ENCODE measurements around the gene ASB15.
A peak's percentile ranks its signal among the peaks of the same experiment; 100 is the strongest.
"Not testable (repeated sequence)": the region's sequence is repeated elsewhere in the genome, so short reads cannot be mapped to it uniquely, and the experiment has no call there.

Gene ASB15

DNA sequence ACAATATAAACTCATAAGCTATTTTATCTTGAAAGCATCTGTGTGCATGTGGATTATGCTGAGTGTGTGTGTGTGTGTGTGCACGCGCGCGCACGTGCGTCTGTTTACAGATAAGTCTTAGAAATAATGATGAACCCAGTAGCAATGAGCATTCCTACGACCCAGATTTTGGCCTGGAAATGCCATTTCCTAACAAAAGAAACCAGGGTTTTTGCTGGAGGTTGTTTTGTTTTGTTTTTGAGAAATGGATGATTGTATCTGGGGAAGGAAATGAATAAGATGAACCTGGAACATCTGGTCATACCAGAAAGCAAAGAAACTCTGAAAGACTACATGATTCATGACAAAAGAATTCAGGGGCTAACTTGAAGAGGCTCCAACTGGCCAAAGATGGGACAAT lies 31.9 kb downstream of the ASB15 start:
- H3K4me3 ChIP-seq (ENCODE audit: low read depth, low read length): peak overlapping the region; percentile 12
- peak; percentile 89 for DNase-seq (ENCODE audit: low read depth)

DNA sequence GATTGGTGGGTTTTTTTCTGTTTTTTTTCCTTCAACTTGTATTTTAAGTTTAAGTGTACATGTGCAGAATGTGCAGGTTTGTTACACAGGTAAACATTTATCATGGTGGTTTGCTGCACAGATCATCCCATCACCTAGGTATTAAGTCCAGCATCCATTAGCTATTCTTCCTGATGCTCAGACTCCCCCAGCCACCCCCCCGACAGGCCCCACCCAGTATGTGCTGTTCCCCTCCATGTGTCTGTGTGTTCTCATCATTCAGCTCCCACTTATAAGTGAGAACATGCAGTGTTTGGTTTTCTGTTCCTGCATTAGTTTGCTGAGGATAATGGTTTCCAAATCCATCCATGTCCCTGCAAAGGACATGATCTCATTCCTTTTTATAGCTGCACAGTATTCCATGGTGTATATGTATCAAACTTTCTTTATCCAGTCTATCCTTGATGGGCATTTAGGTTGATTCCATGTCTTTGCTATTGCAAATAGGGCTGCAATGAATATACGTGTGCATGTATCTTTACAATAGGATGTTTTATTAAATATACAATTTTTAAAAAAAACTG lies 32.5 kb downstream of the ASB15 start:
- DNase-seq (ENCODE audit: low read depth); H3K4me3 ChIP-seq (ENCODE audit: low read depth, low read length): not testable (repeated sequence)

More for the DNA sequence above, 31.9 kb downstream of the ASB15 start:
- TF ChIP-seq, protein P1, sequence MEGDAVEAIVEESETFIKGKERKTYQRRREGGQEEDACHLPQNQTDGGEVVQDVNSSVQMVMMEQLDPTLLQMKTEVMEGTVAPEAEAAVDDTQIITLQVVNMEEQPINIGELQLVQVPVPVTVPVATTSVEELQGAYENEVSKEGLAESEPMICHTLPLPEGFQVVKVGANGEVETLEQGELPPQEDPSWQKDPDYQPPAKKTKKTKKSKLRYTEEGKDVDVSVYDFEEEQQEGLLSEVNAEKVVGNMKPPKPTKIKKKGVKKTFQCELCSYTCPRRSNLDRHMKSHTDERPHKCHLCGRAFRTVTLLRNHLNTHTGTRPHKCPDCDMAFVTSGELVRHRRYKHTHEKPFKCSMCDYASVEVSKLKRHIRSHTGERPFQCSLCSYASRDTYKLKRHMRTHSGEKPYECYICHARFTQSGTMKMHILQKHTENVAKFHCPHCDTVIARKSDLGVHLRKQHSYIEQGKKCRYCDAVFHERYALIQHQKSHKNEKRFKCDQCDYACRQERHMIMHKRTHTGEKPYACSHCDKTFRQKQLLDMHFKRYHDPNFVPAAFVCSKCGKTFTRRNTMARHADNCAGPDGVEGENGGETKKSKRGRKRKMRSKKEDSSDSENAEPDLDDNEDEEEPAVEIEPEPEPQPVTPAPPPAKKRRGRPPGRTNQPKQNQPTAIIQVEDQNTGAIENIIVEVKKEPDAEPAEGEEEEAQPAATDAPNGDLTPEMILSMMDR (conservative IDR thresholded peaks at IDR 0.05; ENCODE audit: low read depth, low read length): no peak

DNA sequence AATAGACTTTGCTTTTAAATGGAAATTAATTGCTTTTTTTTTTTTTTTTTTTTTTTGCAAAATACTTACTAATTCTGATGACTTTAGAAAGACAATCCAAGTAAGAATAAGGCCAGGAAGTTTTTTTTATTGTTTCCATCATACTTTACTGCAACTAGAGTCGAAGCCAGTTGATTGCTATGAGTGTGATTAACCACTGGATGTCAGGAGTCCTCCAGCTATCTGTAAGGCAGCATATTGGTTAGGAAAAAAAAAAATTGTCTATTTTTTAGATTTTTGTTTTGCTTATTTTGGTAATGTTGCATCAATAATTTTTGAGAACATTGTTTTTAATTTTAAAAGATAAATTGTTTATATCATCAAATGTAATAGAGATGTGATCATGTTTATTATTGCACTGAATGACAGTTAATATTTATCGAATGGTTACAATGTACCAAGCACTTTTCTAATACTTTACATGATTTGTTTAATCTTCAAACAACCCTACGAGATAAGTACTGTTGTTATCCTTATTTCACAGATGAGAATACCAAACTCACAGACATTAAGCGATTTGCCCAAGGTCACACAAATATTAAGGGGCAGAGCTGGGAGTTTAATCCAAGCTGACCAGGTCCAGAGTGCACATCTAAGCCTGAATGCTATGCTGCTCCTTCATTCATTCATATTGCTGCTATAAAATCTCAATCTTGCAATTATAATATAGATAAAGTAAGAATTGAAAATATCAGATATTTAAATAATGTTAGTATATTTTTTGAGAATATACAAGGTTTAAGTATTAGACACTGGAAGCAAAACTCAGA lies 34.1 kb downstream of the ASB15 start:
- peak; percentile 85 for DNase-seq (ENCODE audit: low read depth)
- no peak overlapping the region for H3K4me3 ChIP-seq (ENCODE audit: low read depth, low read length)
- TF ChIP-seq, protein P1 (conservative IDR thresholded peaks at IDR 0.05; ENCODE audit: low read depth, low read length): peak; percentile 77

DNA sequence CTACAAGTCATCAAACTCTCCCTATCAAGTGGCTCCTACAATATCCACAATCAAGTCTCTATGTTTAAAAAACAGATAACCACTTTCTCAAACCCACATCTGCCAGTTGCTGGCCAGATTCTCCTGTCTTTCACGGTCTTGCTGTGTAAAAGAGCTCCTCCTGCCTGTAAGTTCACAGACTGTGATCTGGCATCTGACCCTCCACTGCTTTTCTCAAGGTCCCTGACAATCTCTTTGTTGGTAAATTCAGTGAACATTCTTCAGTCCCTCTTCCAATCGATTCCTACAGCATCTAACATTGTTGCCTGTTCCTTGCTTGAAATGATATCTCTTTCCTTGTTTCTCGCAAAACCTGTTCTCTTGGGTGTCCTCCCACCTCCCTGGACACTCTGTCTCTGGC lies 35.6 kb downstream of the ASB15 start:
- H3K4me3 ChIP-seq (ENCODE audit: low read depth, low read length): no peak overlapping the region
- DNase-seq (ENCODE audit: low read depth): peak; percentile 36
- TF ChIP-seq, protein P1 (conservative IDR thresholded peaks at IDR 0.05; ENCODE audit: low read depth, low read length): peak; percentile 37

DNA sequence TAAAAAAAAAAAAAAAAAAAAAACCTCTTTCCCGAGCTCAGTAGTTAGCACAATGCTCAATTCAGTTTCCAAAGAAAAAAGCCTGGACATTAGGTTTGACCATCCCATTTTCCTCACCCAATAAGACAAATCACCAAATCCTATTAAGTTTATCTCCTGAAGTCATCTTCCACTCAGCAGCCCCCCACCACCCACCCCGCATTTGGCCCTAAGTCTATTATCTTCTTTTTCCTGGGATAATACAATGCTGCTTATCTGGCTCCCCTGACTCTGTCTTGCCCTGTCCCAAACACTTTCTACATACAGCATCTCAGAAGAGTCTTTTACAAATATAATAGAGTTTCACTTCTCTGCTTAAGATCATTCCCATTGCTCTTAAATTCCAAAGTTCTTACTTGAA lies 36.3 kb downstream of the ASB15 start:
- DNase-seq (ENCODE audit: low read depth): no peak
- TF ChIP-seq, protein P1 (conservative IDR thresholded peaks at IDR 0.05; ENCODE audit: low read depth, low read length): no peak
- no peak overlapping the region for H3K4me3 ChIP-seq (ENCODE audit: low read depth, low read length)

DNA sequence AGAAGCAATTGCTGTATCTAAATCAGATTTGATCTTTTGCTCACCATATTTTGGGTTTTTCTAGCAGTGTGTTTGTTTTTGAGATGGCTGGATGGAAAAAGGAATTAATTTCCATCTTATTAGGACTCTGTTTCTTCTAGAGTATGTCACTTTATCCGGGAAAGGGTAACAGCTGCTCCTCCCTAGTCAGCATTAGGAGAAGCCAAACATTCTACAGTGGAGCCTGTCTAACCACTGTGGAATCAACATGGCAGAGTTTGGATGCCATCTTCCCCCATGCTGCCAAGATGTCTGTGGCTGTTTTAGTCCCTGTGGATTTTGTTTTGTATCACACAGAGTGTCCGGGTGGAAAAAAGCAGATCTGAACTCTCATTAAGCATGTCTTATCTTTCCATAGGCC lies 38.0 kb downstream of the ASB15 start:
- TF ChIP-seq, protein P1 (conservative IDR thresholded peaks at IDR 0.05; ENCODE audit: low read depth, low read length): no peak
- H3K4me3 ChIP-seq (ENCODE audit: low read depth, low read length): no peak overlapping the region

DNA sequence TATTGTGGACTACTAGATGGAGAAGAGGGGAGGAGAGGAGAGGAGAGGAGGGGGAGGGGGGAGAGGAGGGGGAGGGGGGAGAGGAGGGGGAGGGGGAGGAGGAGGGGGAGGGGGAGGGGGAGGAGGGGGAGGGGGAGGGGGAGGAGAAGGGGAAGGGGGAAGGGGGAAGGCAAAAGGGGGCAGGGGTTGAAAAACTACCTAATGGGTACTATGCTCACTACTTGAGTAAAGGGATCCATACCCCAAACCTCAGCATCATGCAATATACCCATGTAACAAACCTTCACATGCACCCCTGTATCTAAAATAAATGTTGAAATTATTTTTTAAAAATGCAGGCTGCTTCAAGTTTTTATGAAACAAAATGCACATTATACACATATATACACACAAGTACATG lies 39.0 kb downstream of the ASB15 start:
- DNase-seq (ENCODE audit: low read depth): no peak
- TF ChIP-seq, protein P1 (conservative IDR thresholded peaks at IDR 0.05; ENCODE audit: low read depth, low read length): no peak
- H3K4me3 ChIP-seq (ENCODE audit: low read depth, low read length): no peak overlapping the region

More for the DNA sequence above, 38.0 kb downstream of the ASB15 start:
- DNase-seq (ENCODE audit: low read depth): no peak
